Right lobe of liver (tissue), 6 donors: ENCODE results near the gene PLEKHS1. TPM values are rescaled to one million over a fixed set of nuclear protein-coding genes. Genes with fewer than 3 reads are reported as not detected.
"Not testable (repeated sequence)": the region's sequence is repeated elsewhere in the genome, so short reads cannot be mapped to it uniquely, and the experiment has no call there.

ENCODE experiments used
- ATAC-seq, 4 donors: fragments of 200-7000 bp; cut with Tn5 transposase; one replicate each; pipeline ENCODE4 v1.9.1; 2020; ENCODE audit warnings: mild to moderate bottlenecking in 4 of 4, moderate library complexity in 4 of 4
- DNase-seq, 3 donors: peaks; one replicate each; pipeline ENCODE4 v3.0.0-alpha.2; 2020
- H3K27ac ChIP-seq, 3 donors: fragments of 200-600 bp; one replicate each; pipeline ENCODE4 v1.8.0; 2022
- H3K27me3 ChIP-seq, 2 donors: fragments of 200-600 bp; one replicate each; pipeline ENCODE4 v1.8.0; 2022
- H3K36me3 ChIP-seq, 4 donors: fragments of 200-600 bp; sonication (generic) in 1 of 4; one replicate each; pipeline versions ENCODE4 v1.5.1 to v1.8.0; 2017 to 2022; ENCODE audit warnings: control low read depth in 1 of 4
- H3K4me1 ChIP-seq, 4 donors: fragments of 200-600 bp; sonication (generic) in 1 of 4; one replicate each; pipeline versions ENCODE4 v1.5.1 to v1.8.0; 2017 to 2022; ENCODE audit warnings: control low read depth in 1 of 4
- H3K4me3 ChIP-seq, 3 donors: fragments of 200-600 bp; one replicate each; pipeline ENCODE4 v1.8.0; 2022
- H3K9me3 ChIP-seq, 4 donors: fragments of 200-600 bp; sonication (generic) in 1 of 4; one replicate each; pipeline versions ENCODE4 v1.5.1 to v1.8.0; 2017 to 2022; ENCODE audit warnings: control low read depth in 1 of 4
- POLR2A ChIP-seq: fragments of 450-650 bp; IDR thresholded peaks from one replicate; pipeline ENCODE4 v1.6.1; 2017; ENCODE audit warnings: antibody characterized with exemption, mild to moderate bottlenecking
- WGBS: methylation state at CpG from one replicate; pipeline ENCODE4 v1.1.6; 2018; ENCODE audit warnings: low coverage, low lambda C conversion rate; ENCODE audit not compliant: insufficient coverage; ENCODE audit errors: missing lambda C conversion rate; 5-methylcytosine and 5-hydroxymethylcytosine counted together
- intact Hi-C, 2 donors: fragments of 100-400 bp; cut with DNase I; formaldehyde crosslinking; loops; one replicate each; pipeline versions ENCODE4 v1.11.2 to v1.14.1; 2022
- total RNA-seq, 6 experiments: library from RNA; depleted of rRNA in 2 of 6; stranded (reverse); fragments of >200 nt in 2 of 6; fragmentation: NEBNext Ultra II Directional in 3 of 6; extraction: Animal tissue kit (Norgen Biotek cat#: 25700) in 3 of 6; gene quantifications; one replicate each; pipeline versions ENCODE4 v1.1.0 to v1.2.4, GENCODE V29; 2016 to 2023
- TF ChIP-seq, protein P1 (sequence below), 4 donors: fragments of 200-600 bp in 3 of 4; fragments of 450-650 bp in 1 of 4; IDR thresholded peaks; one replicate each; pipeline versions ENCODE4 v1.5.1 to v1.8.0; 2016 to 2022; ENCODE audit warnings: antibody characterized with exemption in 4 of 4, mild to moderate bottlenecking in 2 of 4
- donor health status: DM: no; HTN: yes; CAD: no.
- donor health status: DM: no; HTN: no; CAD: no.
- donor health status: DM: no; HTN: no; CAD: no.
- donor health status: DM: no; HTN: yes; CAD: no.
- donor health status: DM: no; HTN: yes; CAD: no.

The PLEKHS1 gene
- total RNA-seq, 6 experiments from 2014 or later: not detected

GRCh38 chr10:113770346-113770745, 18.9 kb downstream of the PLEKHS1 start:
- 67% methylated on average over 4 of the region's 4 CpGs for WGBS
- DNase-seq: no peak
- Histone ChIP-seq H3K4me1 (no peaks in the 10 kb centered on the region), H3K9me3 (no peaks in the 10 kb centered on the region), H3K27ac (no peak overlapping the region), H3K36me3 (no peaks in the 10 kb centered on the region), H3K27me3 (no peaks in the 10 kb centered on the region), H3K4me3 (no peak overlapping the region)
- intact Hi-C loops: no loop called here
- TF ChIP-seq, protein P1, sequence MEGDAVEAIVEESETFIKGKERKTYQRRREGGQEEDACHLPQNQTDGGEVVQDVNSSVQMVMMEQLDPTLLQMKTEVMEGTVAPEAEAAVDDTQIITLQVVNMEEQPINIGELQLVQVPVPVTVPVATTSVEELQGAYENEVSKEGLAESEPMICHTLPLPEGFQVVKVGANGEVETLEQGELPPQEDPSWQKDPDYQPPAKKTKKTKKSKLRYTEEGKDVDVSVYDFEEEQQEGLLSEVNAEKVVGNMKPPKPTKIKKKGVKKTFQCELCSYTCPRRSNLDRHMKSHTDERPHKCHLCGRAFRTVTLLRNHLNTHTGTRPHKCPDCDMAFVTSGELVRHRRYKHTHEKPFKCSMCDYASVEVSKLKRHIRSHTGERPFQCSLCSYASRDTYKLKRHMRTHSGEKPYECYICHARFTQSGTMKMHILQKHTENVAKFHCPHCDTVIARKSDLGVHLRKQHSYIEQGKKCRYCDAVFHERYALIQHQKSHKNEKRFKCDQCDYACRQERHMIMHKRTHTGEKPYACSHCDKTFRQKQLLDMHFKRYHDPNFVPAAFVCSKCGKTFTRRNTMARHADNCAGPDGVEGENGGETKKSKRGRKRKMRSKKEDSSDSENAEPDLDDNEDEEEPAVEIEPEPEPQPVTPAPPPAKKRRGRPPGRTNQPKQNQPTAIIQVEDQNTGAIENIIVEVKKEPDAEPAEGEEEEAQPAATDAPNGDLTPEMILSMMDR (IDR thresholded peaks at IDR 0.05): no peak
- no peak for TF ChIP-seq POLR2A
- no peak for ATAC-seq

GRCh38 chr10:113771131-113771530, 19.6 kb downstream of the PLEKHS1 start:
- DNase-seq, H3K36me3 ChIP-seq, H3K4me3 ChIP-seq, H3K27ac ChIP-seq, H3K4me1 ChIP-seq, ATAC-seq, intact Hi-C loops, H3K9me3 ChIP-seq, H3K27me3 ChIP-seq: not testable (repeated sequence)
- WGBS: 76% methylated on average over 2 of the region's 3 CpGs

GRCh38 chr10:113775686-113776294, 24.3 kb downstream of the PLEKHS1 start:
- Histone ChIP-seq H3K4me1 (no peaks in the 10 kb centered on the region), H3K9me3 (no peaks in the 10 kb centered on the region), H3K36me3 (no peaks in the 10 kb centered on the region), H3K27me3 (no peaks in the 10 kb centered on the region), H3K27ac (no peak overlapping the region), H3K4me3 (no peak overlapping the region)
- WGBS: 38% methylated on average over 4 of the region's 4 CpGs
- no peak for TF ChIP-seq POLR2A
- TF ChIP-seq, protein P1 (IDR thresholded peaks at IDR 0.05): no peak
- no peak for DNase-seq
- no peak for ATAC-seq
- intact Hi-C loops: no loop called here

GRCh38 chr10:113776553-113776952, 25.1 kb downstream of the PLEKHS1 start:
- DNase-seq (no peak), ATAC-seq (no peak)
- no peaks in the 10 kb centered on the region for H3K9me3 ChIP-seq
- no peak overlapping the region for H3K27ac ChIP-seq
- intact Hi-C loops: no loop called here
- no peak overlapping the region for H3K4me3 ChIP-seq
- H3K27me3 ChIP-seq: no peaks in the 10 kb centered on the region
- TF ChIP-seq POLR2A: no peak
- TF ChIP-seq, protein P1 (IDR thresholded peaks at IDR 0.05): no peak
- no peaks in the 10 kb centered on the region for H3K36me3 ChIP-seq
- H3K4me1 ChIP-seq: no peaks in the 10 kb centered on the region
- WGBS: 68% methylated on average over 1 of the region's 1 CpG

GRCh38 chr10:113780681-113781250, 29.3 kb downstream of the PLEKHS1 start:
- no peaks in the 10 kb centered on the region for H3K9me3 ChIP-seq
- H3K36me3 ChIP-seq: no peaks in the 10 kb centered on the region
- ATAC-seq (peak; percentile 52 to 70 (median 64)), DNase-seq (no peak)
- H3K27me3 ChIP-seq: no peaks in the 10 kb centered on the region
- no peak overlapping the region for H3K4me3 ChIP-seq
- TF ChIP-seq POLR2A: no peak
- TF ChIP-seq, protein P1 (IDR thresholded peaks at IDR 0.05): peak; percentile 20 to 33 (median 23)
- intact Hi-C loops: no loop called here
- no CpG with 5 or more reads among the region's 3 CpGs for WGBS
- no peaks in the 10 kb centered on the region for H3K4me1 ChIP-seq
- no peak overlapping the region for H3K27ac ChIP-seq
